Measurements from ENCODE around the gene EID2.

Gene EID2

DNA sequence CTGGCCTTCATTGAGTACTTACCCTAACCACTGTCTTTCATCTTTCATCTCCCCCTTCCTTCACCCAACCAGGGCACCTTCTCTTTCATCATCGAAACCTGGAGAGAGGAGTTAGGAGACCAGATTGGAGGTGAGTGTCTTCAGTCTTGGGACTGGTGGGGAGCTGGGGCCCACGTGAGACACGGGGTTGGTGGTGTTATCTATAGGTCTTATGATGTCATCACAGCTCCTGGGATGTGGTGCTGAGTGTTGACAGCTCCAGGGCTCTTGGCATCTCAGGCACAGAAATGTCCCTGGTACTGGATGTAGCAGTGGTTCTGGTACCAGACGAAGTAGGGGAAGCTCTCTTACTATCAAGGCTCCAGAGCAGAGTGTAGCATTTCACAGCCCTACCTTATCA is 39.4 kb downstream of the EID2 start:
- in situ Hi-C loops (cut with HindIII; ENCODE audit: low sequenced_read_pairs) = no loop called here
- TF ChIP-seq, protein P1, sequence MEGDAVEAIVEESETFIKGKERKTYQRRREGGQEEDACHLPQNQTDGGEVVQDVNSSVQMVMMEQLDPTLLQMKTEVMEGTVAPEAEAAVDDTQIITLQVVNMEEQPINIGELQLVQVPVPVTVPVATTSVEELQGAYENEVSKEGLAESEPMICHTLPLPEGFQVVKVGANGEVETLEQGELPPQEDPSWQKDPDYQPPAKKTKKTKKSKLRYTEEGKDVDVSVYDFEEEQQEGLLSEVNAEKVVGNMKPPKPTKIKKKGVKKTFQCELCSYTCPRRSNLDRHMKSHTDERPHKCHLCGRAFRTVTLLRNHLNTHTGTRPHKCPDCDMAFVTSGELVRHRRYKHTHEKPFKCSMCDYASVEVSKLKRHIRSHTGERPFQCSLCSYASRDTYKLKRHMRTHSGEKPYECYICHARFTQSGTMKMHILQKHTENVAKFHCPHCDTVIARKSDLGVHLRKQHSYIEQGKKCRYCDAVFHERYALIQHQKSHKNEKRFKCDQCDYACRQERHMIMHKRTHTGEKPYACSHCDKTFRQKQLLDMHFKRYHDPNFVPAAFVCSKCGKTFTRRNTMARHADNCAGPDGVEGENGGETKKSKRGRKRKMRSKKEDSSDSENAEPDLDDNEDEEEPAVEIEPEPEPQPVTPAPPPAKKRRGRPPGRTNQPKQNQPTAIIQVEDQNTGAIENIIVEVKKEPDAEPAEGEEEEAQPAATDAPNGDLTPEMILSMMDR (IDR thresholded peaks at IDR 0.05; ENCODE audit: low read depth, low read length, missing control alignments) = no peak
- H3K4me3 ChIP-seq (ENCODE audit: low read depth, low read length) = no peak overlapping the region
- no peak for DNase-seq (ENCODE audit: low read depth)

DNA sequence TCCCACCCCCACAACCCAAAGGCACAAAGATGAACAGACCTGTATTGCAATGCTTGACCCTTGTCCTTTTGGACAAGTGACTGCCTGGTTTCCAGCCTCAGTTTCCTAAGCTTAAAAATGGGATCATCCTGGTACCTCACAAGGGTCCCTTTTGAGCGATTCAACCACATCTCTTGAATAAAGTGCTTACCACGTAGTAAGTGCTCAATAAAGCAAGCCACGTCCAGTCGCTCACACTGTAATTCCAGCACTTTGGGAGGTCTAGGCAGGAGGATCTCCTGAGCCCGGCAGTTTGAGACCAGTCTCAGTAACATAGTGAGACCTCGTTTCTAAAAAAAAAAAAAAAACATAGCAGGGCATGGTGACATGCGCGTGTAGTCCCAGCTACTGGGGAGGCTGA is 40.0 kb downstream of the EID2 start:
- in situ Hi-C loops (cut with HindIII; ENCODE audit: low sequenced_read_pairs) = no loop called here
- no peak overlapping the region for H3K4me3 ChIP-seq (ENCODE audit: low read depth, low read length)
- no peak for DNase-seq (ENCODE audit: low read depth)
- TF ChIP-seq, protein P1 (IDR thresholded peaks at IDR 0.05; ENCODE audit: low read depth, low read length, missing control alignments) = no peak

DNA sequence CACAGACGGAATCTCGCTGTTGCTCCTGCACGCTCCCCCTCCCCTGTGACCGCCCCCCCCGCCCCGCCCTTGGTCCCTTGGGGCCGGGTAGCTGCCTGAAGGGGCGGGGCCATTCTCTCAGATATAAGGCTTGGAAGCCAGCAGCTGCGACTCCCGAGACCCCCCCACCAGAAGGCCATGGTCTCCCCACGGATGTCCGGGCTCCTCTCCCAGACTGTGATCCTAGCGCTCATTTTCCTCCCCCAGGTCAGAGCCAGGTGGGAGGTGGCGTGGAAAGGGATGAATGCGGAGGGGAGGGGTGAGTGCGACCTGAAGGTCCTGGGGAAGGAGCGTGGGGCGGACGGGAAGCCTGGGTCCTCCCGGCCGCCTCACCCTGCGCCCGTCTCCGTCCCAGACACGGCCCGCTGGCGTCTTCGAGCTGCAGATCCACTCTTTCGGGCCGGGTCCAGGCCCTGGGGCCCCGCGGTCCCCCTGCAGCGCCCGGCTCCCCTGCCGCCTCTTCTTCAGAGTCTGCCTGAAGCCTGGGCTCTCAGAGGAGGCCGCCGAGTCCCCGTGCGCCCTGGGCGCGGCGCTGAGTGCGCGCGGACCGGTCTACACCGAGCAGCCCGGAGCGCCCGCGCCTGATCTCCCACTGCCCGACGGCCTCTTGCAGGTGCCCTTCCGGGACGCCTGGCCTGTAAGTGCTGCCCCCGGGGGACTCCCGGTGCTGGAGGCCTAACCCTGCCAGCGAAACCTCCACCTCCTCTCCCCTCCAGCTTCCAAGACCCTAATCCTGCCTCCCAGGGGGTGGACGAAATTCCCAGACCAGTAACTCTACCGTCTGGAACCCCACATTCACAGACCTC is 40.9 kb downstream of the EID2 start, which contains the start of gene DLL3:
Gene DLL3 (plus strand): TSS at position 150 of the 845 bp plus-strand sequence. CDS start 28 bp downstream, at position 178.
- H3K4me3 ChIP-seq (ENCODE audit: low read depth, low read length) = peak within 1 kb of the TSS; percentile 8
- DNase-seq (ENCODE audit: low read depth) = no peak
- in situ Hi-C loops (cut with HindIII; ENCODE audit: low sequenced_read_pairs) = no loop called here
- TF ChIP-seq, protein P1 (IDR thresholded peaks at IDR 0.05; ENCODE audit: low read depth, low read length, missing control alignments) = no peak

DNA sequence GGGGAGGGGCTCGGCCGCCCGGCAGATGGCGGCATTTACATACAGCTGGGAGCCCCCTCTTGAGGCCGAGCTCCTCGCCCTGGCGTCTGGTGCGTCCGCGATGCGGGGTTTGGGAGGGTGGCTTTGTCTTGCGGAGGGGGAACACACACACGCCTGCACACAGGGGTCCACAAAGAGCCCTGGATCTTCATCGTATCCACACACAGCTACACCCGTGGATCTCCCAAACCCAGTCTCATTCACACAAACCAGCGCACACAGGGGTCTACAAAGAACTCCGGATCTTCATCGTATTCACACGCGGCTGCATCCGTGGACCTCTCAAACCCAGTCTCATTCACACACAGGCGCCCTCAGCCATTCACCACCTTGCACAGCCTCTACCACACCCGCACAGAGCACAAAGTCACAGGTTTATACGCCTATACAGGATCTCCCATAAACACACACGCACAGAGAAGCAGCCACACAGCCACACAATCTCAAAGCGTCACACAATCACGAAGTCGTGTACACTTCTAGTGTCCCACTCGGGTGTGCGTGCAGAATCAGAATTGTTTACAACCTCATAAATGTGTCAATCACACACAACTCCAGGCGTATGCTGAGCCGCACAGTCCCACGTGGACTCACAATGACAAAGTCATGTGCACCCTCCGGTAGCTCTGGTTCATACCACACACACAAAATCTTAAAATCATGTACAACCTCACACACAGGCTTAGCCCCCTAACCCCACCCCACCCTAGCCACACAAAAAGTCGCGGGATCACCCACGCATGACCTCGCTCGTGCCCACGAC is 41.8 kb downstream of the EID2 start:
- TF ChIP-seq, protein P1 (IDR thresholded peaks at IDR 0.05; ENCODE audit: low read depth, low read length, missing control alignments) = peak; percentile 43
- in situ Hi-C loops (cut with HindIII; ENCODE audit: low sequenced_read_pairs) = no loop called here
- H3K4me3 ChIP-seq (ENCODE audit: low read depth, low read length) = peak overlapping the region; percentile 8
- no peak for DNase-seq (ENCODE audit: low read depth)

DNA sequence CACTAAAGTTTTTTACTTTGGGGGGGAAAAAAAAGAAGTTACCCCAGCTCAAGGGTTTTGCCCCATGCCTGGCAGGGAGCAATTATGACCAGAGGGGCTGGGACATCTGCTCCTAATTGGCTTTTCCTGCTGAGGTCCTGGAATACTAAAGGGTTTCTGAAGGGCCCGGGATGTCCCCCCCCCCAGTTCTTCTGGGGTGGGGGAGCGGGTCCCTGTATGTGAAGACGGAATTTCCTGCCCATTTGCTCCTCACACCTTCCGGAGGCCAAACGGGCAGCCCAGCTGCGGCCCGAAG is 42.3 kb downstream of the EID2 start:
- no peak overlapping the region for H3K4me3 ChIP-seq (ENCODE audit: low read depth, low read length)

DNA sequence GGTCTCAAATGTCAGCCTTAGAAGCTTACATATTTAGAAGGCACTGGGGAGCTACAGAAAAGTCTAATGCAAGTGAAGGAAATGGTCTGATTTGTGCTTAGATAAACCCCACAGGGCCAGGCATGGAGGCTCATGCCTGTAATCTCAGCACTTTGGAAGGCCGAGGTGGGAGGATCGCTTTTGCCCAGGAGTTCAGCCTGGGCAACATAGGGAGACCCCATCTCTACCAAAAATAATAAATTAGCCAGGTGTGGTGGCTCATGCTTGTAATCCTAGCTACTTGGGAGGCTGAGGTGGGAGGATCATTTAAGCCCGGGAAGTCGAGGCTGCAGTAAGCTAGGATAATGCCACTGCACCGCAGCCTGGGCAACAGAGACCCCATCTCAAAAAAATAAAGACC is 43.9 kb downstream of the EID2 start:
- H3K4me3 ChIP-seq (ENCODE audit: low read depth, low read length) = no peak overlapping the region
- in situ Hi-C loops (cut with HindIII; ENCODE audit: low sequenced_read_pairs) = no loop called here
- TF ChIP-seq, protein P1 (IDR thresholded peaks at IDR 0.05; ENCODE audit: low read depth, low read length, missing control alignments) = no peak
- DNase-seq (ENCODE audit: low read depth) = no peak

More for the DNA sequence above, 42.3 kb downstream of the EID2 start:
- DNase-seq (ENCODE audit: low read depth) = no peak
- TF ChIP-seq, protein P1 (IDR thresholded peaks at IDR 0.05; ENCODE audit: low read depth, low read length, missing control alignments) = no peak
- in situ Hi-C loops (cut with HindIII; ENCODE audit: low sequenced_read_pairs) = no loop called here
